VCaP (cell line): ENCODE measurements around the gene RETREG1.

Experiments used
- H3K27ac ChIP-seq: fragments of 450-650 bp; 2 replicates; pipeline ENCODE4 v1.5.1; 2017
- TF ChIP-seq, protein P1 (sequence below): fragments of 450-650 bp; conservative IDR thresholded peaks from 2 replicates; pipeline ENCODE4 v1.5.1; 2017; ENCODE audit warnings: mild to moderate bottlenecking, moderate library complexity

RETREG1 gene

DNA sequence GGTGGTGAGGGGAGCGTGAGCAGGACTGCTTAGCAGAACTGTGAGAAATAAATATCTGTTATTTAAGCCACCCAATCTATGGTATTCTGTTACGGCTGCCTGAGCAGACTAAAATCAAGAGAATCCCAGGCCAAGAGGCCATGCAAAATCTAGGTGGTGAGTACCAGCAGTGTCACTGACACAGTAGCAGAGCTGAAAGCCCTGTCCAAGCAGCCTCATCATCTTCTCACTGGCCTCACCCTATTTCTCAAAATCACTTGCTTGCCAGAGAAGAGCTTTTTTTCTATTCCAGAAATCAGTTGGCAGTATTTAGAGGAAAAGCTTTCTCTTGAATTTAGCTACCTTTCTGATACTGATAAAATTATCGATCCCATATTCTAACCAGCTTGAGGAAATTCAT, 68.0 kb downstream of the RETREG1 start:
- peak overlapping the region; percentile 97 for H3K27ac ChIP-seq
- TF ChIP-seq, protein P1, sequence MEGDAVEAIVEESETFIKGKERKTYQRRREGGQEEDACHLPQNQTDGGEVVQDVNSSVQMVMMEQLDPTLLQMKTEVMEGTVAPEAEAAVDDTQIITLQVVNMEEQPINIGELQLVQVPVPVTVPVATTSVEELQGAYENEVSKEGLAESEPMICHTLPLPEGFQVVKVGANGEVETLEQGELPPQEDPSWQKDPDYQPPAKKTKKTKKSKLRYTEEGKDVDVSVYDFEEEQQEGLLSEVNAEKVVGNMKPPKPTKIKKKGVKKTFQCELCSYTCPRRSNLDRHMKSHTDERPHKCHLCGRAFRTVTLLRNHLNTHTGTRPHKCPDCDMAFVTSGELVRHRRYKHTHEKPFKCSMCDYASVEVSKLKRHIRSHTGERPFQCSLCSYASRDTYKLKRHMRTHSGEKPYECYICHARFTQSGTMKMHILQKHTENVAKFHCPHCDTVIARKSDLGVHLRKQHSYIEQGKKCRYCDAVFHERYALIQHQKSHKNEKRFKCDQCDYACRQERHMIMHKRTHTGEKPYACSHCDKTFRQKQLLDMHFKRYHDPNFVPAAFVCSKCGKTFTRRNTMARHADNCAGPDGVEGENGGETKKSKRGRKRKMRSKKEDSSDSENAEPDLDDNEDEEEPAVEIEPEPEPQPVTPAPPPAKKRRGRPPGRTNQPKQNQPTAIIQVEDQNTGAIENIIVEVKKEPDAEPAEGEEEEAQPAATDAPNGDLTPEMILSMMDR = no peak

DNA sequence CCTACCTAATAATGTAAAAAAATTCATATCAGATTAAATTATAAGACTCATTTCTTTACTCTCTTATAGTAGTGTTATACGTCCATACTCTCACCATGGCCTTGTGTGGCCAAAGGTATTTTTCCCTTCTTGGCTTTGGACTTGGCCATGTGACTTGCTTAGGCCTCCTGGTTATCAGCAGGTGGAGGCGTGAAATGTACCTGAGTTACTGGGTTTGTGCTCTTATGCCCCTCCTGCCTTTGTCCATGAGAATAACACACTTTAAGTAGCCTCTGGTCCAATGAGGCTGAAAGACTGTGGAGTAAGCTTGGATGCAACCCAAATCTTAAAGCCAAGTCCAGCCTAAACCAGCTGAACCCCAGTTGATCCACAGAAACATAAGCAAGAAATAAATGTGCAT, 68.7 kb downstream of the RETREG1 start:
- peak overlapping the region; percentile 97 for H3K27ac ChIP-seq
- TF ChIP-seq, protein P1 = no peak

DNA sequence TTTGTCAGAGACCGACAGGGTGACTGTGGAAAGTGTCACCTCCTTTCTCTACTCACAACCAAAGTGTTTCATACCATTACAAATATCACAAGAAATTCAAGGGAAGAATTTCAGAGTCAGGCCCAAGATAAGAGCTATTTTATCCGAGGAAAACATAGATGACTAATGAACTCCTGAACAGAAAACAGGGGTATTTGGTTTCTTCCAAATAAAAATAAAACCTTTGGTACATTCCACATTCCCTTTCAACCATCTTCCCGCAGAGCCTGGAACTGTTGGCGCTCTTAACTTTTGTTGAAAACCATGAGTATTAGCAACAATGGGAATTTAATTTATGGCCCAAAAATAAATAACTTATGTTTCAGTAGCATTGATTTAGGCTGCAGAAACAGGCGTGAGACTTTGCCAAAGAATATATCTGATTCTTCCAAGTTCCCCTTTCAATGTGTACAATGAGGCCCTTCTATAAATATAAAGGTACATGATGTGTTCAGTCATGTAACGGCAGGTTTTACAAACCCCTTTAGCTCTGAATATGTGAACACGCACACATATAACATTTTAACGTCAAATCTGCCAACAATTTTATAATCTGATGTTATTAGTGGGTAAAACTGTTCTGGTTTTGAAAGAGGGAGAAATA, 69.5 kb downstream of the RETREG1 start:
- TF ChIP-seq, protein P1 = no peak
- peak overlapping the region; percentile 97 for H3K27ac ChIP-seq

DNA sequence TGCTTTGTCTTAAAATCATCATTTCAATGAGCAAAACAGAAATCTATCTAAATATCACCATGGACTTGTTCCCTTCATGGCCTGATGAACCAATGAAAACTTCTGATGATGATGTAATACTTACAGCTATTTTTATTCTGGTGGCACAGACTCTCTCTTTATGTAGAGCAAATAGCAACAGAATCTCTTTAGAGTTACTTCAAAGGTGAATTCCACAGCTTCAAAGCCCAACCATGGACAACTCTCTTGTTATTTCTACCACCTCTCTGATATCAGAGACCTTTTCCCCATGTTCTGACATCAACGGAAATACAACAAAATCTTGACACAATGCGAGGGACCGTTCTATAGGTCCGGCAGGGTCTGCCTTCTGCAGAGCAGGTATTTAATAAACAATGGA, 70.1 kb downstream of the RETREG1 start:
- TF ChIP-seq, protein P1 = no peak
- peak overlapping the region; percentile 97 for H3K27ac ChIP-seq

DNA sequence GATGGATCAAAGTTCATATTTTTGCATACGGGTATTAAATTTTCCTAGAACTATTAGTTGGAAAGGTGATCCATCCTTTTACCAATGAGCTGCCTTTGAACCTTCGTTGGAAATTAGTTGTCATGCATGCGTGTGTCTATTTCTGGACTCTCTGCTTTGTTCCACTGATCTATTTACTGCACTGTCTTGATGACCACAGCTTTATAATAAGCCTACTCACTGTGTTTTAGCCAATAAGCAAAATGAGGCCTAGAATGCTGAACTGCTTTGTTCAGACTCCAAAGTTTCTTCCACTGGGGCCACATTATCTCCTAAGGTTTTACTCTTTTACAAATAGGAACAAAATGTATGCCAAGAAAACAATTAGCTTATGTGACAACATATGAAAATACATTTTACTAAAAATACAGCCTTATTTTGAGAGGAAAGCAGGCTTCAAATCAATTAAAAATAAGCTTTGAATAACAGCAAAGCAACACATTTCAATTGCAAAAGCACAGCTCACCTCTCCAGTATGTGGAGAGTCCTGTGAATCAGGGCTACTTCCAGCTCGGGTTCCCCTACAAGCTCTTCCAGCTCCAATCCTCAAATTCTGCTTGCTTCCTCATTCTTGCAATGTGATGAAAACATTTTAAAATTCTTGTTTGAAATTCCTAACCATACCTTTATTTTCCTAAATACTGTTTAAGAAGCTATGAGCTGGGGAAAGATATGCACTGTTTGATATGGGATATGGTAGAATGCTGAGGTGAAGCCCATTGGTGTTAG, 72.0 kb downstream of the RETREG1 start:
- H3K27ac ChIP-seq = peak overlapping the region; percentile 97
- TF ChIP-seq, protein P1 = no peak

DNA sequence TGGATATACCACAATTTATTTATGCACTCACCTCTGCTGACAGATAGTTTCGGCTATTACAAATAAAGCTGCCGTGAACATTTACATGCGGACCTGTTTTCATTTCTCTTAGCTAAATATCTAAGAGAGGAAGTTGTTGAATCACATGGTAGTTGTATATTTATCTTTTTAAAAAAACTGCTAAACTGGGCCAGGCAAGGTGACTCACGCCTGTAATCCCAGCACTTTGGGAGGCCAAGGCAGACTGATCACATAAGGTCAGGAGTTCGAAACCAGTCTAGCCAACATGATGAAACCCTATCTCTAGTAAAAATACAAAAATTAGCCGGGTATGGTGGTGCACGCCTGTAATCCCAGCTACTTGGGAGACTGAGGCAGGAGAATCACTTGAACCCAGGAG, 73.6 kb downstream of the RETREG1 start:
- H3K27ac ChIP-seq = peak overlapping the region; percentile 97

DNA sequence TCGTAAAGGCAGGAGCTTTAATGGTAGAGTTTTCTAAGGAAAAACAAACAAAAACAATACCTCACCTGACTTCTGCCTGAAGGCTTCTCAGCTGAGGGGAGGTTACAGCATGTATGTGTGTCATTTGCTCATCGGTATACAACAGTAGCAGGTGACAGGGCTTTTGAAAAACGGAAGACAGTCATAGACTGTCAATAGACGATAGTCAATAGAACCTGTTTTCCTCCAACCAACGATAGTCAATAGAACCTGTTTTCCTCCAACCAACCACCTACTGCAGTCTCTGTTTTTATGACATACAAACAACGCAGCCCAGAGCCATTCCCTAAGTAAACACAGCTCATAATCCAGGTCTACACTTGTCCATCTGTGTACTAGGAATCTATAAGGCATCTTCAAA, 74.6 kb downstream of the RETREG1 start:
- peak overlapping the region; percentile 97 for H3K27ac ChIP-seq
- TF ChIP-seq, protein P1 = no peak

DNA sequence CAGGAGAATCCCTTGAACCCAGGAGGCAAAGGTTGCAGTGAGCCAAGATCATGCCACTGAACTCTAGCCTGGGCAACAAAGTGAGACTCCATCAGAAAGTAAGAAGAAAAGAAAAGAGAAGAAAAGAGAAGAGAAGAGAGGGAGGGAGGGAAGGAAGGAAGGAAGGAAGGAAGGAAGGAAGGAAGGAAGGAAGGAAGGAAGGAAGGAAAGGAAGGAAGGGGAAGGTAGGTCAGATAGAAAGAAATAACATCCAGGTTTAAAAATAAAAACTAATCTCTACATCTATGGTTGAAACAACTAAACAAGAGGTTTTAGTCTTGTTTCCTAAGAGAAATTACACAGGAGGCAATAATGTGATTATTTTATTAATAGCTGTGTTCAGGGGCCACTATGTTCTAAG, 75.2 kb downstream of the RETREG1 start:
- H3K27ac ChIP-seq = peak overlapping the region; percentile 97
